ENCODE data around the gene EHMT1.
"Not testable (repeated sequence)": the region's sequence is repeated elsewhere in the genome, so short reads cannot be mapped to it uniquely, and the experiment has no call there.

EHMT1 gene

DNA sequence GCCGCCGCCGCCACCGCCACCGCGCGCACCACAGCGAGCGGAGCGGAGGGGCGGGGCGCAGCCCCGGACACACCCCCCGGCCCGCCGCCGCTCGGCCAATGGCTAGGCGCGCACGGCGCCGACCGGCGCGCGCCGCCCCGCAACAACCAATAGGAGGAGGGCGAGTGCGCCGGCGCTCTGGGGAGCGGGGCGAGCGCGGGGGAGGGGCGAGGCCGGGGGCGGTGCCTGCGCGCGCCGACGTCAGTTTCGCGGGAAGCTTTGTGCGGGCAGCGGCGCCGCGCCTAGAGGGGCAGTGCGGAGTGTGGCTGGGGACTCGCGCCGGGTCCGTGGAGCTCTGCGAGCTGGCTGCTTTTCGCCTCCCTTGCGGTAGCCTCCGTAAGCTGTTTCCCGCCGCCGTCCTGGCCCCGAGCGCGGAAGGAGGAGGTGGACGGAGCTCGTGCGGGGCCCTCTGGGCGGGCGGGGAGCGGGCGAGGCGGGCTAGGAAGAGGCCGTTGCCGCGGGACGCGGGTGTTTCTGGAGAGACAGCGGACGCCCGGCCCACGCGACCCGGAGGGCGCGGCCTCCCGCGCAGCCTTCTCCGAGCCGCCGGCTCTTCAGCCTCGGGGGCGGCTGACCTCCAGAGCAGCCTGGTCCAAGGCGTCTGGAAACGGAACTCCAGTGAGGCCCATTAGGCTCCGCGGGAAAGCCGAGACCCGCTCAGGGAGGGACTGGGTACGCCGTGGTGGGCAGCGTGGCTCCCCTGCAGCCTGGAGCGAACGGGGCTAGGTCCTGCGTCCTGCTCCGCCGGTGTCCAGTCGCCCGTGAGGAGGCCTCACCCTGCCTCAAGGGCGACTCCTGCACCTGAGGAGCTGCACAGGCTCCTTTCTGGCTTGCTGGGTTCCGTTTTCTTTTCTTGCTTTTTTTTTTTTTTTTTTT is 28.1 kb upstream of the EHMT1 start, which contains the start of gene ZMYND19:
ZMYND19 (minus strand) TSS at position 44 of the 915 bp plus-strand sequence. CDS start 249 bp downstream, outside the sequence.
- DNase-seq: peak; percentile 90

DNA sequence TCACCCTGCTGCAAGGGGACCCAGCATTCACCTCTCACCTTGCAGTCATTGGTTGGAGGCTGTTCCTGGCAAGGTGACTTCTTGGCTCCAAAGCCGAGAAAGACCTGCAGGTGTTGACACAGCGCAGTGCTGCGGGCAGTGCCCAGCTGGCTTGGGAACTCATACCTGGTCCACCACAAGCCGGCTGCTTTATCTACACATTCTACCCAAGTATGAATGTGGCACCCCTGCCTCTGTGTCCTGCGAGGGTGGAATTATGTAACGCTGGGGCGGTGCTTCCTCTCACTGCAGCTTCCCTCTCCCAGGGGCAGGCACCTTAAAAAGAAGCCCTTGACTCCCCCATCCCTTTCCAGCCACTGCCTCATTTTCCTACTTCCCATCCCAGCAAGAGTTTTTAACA is 26.0 kb upstream of the EHMT1 start:
- no peak for DNase-seq

DNA sequence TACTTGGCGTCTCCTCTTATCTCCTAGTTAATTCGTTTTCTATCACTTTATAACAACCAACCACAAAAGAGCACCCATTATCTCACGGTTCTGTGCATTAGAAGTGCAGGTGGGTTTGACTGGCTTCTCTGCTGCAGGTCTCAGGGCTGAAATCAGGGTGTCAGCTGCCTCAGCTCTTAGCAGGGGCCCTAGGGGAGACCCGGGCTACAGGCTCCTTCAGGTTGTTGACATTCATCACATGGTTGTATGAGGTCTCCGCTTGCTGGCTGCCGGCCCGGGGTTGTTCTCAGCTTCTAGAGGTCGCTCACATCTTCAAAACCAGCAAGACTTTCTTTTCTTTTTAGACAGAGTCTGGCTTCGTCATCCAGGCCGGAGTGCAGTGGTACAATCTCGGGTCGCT is 25.6 kb upstream of the EHMT1 start:
- DNase-seq: no peak

DNA sequence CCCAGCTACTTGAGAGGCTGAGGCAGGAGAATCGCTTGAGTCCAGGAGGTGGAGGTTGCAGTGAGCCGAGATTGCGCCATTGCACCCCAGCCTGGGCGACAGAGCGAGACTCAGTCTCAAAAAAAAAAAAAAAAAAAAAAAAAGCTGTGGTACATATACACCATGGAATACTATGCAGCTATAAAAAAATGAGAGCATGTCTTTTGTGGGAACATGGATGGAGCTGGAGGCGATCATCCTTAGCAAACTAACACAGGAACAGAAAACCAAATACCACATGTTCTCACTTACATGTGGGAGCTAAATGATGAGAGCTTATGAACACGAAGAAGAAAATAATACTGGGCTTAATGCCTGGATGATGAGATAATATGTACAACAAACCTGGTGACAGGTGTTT is 22.2 kb upstream of the EHMT1 start:
- DNase-seq: not testable (repeated sequence)

DNA sequence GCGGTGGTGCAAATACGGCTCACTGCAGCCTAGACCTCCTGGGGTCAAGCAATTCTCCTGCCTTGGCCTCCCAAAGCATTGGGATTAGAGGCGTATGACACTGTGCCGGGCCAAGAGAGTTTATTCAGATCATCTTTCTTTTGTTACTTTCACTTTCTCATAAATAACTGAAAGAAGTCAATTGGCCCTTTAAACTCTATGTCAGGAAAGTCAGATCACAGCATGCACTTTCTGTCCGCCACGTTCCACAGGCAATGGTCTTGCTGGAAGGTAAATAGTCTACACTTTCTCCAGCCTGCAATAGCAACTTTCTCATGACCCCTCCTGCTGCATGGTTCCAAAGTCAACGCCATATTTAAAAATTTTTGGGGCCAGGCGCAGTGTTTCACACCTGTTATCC is 19.9 kb upstream of the EHMT1 start:
- no peak for DNase-seq

DNA sequence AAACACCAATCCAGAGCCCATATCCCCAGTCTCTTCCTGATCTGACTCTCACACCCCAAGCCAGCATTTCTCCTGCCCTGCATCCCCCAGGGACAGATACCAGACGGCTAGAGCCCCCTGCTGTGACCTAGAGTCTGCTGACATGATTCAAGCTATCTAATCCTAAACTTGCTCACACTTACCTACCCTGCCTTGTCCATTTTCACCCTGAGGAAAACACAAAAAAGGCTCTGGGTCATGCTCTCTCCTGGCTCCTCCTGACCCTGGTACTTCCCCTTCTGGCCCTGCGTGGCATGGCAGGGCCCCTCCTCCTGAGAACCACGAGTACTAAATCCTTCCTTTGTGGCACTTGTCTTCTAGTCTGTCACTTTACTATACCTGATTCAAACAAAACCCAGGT is 16.1 kb upstream of the EHMT1 start:
- no peak for DNase-seq

DNA sequence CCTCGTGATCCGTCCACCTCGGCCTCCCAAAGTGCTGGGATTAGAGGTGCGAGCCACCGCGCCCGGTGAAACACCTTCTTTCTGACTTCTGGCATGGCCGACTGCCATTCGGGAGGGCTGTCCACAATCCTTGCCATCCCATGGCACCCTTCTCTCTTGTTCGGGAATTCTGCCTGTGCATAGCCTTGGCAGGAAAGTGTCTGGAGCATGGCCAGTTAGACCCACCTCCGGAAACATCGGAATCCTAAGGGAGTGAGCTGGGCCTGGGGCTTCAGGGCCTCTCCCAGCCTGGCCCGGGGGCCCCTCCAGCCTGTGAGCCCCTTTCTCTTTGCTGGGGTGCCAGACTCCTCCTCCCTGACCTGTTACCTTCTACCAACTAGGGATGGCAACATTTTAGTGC is 14.9 kb upstream of the EHMT1 start:
- no peak for DNase-seq

DNA sequence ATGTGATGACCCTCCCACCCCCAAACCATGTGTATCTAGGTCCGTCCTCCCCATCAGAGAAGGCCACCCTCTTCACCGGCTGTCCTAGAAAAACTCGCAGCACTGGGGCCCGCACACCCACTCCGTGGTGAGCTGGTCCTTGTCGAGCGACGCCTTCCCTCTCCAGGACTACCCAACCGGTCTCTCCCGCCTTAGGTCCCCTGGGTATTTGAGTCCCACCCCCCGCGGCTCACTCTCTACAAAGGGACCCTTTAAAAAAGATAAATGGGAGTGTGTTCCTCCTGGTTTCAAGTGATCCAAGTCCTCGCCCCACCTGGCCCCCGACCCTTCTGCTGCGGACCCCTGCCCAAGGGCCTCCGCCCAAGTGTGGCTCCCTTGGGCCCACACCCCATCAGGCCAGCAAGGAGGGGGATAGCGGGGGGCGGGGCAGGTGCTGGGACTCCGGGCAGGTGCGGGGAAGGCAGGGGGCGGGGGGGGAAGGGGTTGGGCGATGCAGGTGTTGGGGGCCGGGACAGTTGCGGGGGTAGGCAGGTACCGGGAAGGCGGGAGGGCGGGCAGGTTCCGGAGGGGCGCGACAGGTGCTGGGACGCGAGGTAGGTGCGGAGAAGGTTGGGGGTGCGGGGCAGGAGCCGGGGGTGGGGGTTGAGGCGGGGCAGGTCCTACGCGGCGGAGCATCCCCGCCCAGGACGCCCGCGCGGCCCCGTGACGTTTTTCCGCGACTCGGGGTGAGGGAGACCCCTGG is 14.3 kb upstream of the EHMT1 start:
- no peak for DNase-seq

DNA sequence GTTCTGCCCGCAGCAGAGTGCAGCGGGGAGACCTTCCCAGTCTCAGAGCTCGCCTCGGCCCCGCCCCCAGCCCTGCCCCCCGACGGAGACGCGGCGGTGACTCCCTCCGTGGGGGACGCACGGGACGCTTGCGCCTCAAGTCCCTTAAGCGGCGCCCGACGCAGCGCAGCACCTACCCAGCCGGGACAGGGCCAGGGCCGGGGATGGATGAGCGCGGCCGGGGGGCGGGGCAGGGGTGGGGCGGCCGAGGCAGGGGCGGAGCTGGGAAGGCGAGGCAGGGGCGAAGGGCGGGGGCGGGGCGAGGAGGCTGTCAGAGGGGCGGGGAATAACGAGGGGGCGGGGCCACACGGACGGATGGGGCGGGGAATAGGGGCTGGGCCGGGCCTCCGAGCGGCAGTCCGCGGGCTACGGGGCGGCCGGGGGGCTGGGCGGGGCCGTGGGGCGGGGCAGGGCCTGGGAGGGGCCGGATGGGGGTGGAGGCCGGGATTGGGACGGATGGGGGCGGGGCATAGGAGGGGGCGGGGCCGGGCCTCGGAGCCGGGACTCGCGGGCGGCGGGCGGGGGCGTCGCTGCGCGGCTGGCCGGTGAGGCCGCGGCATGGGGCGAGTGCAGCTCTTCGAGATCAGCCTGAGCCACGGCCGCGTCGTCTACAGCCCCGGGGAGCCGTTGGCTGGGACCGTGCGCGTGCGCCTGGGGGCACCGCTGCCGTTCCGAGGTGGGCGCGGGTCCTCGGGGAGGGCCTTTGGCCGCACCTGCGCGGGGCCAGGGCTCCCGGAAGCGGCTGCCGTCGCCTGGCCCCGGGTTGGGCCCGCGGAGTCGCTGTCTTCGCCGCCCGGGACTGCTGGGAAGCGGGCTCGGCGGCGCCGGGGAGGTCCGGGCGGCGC is 13.4 kb upstream of the EHMT1 start, which contains the start of gene ARRDC1:
ARRDC1 (plus strand) TSS at position 566 of the 884 bp plus-strand sequence; CDS start at position 598, 32 bp downstream.
- peak; percentile 93 for DNase-seq

DNA sequence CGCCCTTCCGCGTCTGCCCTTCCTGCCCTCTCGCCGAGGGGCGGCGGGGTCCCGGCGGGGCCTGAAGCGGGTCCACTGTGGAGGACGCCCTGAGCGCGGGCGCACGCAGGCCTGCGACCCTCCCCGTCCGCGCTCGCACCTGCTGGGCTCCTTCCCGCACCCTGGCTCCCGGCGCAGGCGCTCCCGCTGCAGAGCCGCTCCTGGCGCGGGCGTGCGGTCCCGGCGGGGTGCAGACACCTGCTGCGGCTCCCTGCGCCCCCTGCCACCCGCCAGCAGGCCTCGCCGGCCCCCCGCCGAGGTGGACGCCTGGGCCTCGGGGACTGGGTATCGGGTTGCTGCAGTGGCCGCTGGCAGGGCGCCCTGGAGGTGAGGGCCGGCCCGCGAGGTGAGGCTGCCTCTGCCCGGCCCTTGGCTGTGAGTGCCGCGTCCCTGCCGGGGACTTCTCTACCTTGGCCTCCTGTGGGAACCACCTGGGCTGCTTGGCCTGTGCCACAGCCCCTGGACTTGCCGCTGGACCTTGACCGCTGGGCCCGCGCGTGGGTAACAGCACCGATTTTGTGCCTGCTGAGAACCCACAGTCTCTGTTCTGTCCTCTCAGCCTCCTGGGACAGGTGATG is 12.7 kb upstream of the EHMT1 start:
- no peak for DNase-seq

DNA sequence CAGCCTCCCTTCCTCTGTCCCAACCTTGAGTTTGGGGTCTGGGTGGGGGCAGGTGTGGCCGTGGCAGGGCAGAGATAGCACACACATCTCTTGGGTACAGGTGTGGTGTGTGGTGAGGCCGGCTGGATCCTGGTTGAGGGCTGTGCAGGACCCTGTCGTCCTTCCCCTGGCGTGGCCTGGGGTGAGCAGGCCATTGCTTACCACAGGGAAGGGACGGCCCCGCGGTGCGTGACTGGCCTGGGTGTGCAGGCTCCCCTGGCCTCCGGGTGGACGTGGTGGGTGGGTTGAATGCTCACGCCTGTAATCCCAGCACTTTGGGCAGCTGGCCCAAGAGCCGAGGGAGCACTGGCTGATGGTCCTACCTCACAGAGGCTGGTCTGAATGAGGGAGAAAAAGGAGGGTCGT is 12.1 kb upstream of the EHMT1 start:
- DNase-seq: no peak

DNA sequence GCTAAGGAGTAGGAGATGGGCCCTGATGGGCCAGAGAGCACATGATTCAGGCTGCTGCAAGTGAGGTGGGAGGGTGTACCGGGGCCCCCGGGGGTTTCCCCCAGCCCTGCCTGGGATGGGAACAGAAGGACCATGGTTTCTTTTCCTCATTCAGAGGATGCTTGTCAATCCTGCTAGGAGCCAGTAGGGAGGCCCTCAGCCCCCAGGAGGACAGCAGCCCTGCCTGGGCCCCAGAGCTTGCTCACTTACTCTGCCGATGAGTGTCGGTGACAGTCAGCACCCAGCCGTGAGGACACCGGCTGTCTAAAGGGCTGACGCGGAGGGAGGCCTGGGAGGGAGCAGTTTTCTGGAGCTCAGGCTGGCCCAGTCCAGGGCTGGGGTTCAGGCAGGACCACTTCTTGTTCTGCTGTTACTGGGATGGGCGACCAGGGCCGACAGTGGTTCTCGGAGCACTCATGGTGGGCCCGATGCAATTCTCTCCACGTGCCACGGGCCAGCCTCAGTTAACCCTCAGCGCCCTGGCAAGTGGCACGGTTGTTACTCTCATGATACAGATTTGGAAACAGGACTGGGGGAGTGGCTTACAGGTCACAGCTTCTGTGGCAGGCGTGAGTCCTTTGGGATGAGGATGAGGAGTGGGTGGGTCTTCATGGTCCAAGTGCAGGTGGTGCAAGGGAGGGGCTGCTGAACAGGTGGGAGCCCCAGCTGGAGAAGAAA is 11.5 kb upstream of the EHMT1 start:
- no peak for DNase-seq

DNA sequence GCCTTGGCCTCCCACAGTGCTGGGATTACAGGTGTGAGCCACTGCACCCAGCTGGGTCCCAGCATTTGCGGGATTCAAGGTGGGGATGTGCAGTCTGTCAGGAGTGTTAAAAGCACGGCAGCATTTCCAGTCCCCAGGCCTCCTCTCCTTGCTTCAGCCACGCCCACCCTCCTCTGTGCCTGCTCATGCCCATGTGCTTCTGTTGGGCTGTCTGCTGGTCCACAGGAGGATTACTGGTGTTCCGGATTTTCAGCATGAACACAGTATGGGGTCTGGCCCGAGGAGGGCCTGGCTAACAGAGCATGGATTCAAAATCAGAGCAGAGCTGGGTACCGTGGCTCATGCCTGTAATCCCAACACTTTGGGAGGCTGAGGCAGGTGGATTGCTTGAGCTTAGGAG is 7.9 kb upstream of the EHMT1 start:
- DNase-seq: no peak

DNA sequence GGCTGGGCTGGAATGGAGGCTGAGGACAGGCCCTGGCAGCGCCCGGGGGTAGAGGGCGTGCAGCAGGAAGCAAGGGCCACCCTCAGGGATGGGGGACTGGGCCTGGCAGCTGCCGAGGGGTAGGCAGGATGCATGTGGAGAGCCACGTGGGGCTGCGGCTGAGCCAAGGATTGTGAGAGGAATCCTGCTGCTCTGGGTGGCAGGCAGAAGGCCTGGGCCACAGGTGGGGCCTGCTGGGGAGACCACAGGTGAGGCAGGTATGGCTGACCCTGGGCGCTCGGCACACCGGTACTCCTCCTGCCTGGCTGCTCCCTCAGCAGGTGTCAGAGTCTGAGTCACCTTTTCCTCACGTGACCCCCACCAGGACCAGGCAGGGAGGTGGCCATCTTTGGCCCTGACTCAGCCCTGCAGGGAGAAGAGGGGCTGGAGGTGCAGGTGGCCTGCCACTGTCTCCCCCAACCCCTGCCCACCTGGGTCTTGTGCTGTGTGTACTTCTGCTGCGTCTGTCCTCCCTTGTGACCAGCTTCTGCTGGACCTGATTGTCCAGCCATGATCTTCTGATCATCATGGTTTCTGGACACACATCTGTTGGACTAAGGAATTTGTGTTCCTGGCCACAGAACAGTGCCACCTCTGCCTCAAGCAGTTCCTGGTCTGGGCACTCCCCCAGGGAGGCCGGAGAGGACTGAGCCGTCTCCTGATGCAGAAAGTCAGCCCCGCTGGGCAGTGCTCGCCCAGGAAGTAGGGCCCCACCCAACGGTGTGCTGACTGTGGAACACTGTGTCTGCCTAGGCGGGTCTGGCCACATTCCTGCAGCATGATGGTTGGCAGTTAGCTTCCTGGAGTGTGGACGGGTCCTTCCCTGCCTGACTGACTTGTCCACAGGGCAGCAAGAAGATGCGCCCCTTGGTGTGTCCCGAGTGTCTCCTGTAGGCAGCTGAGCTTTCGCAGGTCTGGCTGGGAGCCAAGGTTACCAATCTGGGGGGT is 6.9 kb upstream of the EHMT1 start:
- peak; percentile 48 for DNase-seq

DNA sequence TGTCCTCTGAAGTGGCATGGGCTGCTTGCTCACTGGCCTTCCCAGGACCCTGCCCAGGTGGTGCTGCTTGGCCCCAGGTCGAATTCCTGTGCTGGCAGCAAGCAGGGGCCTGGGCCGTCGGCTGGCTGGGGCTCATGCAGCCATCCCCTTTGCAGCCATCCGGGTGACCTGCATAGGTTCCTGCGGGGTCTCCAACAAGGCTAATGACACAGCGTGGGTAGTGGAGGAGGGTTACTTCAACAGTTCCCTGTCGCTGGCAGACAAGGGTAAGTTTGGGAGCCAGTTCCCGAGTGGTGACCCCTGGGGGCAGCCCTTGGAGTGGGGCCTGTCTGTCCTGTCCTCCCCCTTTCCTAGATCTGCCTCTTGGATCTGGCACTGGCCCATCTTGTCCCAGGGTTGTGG is 6.1 kb upstream of the EHMT1 start:
- no peak for DNase-seq

DNA sequence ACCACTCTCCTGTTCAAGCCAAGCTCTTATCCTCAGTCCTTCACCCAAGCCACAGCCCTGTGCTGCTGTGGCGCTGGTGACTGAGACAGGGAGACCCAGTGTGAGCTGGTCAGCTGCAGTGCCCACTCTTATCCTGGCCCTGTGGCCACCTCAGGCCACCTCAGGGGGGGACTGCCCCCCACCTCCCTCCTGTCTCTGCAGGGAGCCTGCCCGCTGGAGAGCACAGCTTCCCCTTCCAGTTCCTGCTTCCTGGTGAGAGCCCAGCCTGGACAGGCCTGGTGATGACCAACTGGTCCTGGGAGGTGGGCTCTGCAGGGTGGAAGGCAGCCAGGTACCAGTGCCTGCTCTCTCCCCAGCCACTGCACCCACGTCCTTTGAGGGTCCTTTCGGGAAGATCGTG is 5.5 kb upstream of the EHMT1 start:
- no peak for DNase-seq

DNA sequence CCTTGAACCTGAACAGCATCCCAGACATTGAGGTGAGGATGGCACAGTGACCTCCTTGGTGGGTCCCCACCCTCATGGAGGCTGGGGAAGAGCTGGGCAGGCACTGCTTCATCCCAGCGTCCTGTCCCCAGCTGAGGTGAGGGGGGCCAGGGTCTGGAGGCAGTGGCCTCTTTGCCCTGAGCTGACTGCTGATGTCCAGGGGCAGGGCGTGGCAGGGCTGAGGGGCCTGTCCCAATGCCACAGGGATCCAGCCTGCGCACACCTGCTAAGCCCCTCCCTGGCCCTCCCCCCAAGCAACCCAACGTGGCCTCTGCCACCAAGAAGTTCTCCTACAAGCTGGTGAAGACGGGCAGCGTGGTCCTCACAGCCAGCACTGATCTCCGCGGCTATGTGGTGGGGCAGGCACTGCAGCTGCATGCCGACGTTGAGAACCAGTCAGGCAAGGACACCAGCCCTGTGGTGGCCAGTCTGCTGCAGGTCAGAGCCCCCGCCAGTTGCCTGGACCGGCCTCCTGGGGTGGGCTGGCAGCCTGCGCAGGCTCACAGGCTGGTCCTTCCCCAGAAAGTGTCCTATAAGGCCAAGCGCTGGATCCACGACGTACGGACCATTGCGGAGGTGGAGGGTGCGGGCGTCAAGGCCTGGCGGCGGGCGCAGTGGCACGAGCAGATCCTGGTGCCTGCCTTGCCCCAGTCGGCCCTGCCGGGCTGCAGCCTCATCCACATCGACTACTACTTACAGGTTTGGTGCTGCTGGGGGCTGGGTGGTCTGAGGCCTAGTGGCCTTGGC is 4.9 kb upstream of the EHMT1 start:
- DNase-seq: no peak

DNA sequence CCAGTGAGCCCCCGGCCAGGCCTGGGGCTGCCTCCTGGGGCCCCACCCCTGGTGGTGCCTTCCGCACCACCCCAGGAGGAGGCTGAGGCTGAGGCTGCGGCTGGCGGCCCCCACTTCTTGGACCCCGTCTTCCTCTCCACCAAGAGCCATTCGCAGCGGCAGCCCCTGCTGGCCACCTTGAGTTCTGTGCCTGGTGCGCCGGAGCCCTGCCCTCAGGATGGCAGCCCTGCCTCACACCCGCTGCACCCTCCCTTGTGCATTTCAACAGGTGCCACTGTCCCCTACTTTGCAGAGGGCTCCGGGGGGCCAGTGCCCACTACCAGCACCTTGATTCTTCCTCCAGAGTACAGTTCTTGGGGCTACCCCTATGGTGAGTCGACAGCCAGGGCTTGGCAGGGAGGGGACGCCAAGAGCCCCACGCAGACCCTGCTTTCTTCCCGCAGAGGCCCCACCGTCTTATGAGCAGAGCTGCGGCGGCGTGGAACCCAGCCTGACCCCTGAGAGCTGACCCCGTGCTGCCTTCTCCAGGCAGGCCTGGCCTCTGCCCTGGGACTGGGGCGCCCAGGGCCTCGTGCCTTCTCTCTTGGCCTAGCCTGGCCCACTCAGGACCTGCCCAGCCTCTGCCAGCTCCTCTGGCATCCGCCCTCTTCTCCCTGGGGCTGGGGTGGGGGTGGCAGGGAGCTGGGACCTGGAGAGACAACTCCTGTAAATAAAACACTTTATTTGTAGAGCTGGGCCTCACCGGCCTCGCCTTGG is 4.0 kb upstream of the EHMT1 start:
- no peak for DNase-seq

DNA sequence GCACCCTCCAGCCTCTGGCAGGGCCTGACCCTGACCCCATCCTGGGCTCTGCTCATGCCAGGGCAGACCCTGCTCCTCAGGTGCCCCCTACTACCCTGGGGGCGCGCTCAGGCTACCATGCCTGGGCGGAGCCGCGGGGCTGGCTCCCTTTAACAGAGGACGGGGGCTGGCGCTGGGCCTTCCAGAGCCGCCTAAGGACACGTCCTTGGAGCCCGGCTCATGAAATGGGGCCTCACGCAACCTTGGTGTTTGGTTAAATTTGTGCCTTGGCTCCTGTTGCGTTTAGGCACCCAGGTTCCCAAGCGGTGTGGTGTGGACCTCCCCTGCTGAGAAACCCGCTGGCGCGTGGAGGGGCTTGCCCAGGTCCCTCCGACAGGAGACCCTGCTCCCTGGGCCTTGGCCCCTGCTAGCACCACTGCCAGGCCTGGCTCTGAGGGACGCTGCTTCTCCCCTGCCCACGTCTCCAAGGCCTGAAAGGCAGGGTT is 3.4 kb upstream of the EHMT1 start:
- no peak for DNase-seq
